ENCODE results near the gene GPR15LG.

The GPR15LG gene

GRCh38 chr10:84217746-84218145 lies 44.1 kb downstream of the GPR15LG start:
- DNase-seq = no peak

- no peak for DNase-seq
Measured at GRCh38 chr10:84221916-84222315, 48.3 kb downstream of the GPR15LG start.

- DNase-seq = no peak
Measured at GRCh38 chr10:84224411-84225028, 50.9 kb downstream of the GPR15LG start.

GRCh38 chr10:84225427-84226173 lies 52.0 kb downstream of the GPR15LG start, which contains the start of gene LRIT2:
Gene LRIT2 (minus strand): TSS chr10:84225544. CDS start chr10:84225520, 24 bp downstream.
- no peak for DNase-seq

- no peak for DNase-seq
Measured at GRCh38 chr10:84226616-84227015, 53.0 kb downstream of the GPR15LG start.

GRCh38 chr10:84227810-84228209 lies 54.2 kb downstream of the GPR15LG start:
- no peak for DNase-seq

- no peak for DNase-seq
Measured at GRCh38 chr10:84230359-84230758, 56.8 kb downstream of the GPR15LG start.

- no peak for DNase-seq
Measured at GRCh38 chr10:84232376-84232775, 58.8 kb downstream of the GPR15LG start.

- no peak for DNase-seq
Measured at GRCh38 chr10:84233940-84234339, 60.3 kb downstream of the GPR15LG start.

DNA sequence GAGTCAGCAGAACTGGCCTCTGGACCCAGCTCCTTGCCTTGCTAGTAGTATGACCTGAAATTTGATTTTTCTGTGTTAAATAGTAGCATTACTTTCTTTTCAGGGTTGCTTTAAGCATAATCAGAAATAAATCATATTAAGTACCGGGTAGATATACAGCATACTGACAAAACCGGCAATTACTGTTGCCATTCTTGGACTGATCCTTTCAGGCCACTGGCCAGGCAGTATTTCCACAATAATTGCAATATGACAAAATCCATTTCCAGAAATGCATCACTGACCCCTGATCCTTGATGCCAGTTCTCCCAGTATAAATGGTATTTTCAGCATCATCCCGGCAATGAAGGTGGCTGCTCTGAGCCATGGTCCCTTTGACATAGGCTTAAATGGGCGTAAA lies 60.9 kb downstream of the GPR15LG start:
- no peak for DNase-seq

Measured in suppressor macrophage treated with lipopolysaccharide for 4 hours (primary cell).